GM12878 (cell line): ENCODE results near the gene PPP1R11. TPM values are rescaled to one million over a fixed set of nuclear protein-coding genes. Genes with fewer than 3 reads are reported as not detected.

ENCODE experiments used
- ATAC-seq: fragments of 200-7000 bp; cut with Tn5 transposase; 3 replicates; pipeline ENCODE4 v1.9.1; 2020; ENCODE audit warnings: mild to moderate bottlenecking, moderate library complexity
- BruUV-seq: library from RNA; stranded (reverse); fragments of 400-500 nt; replicated peaks from 2 replicates; lab custom pipeline; 2021; lab: Mats Ljungman, UMichigan
- CTCF ChIA-PET: fragments of 300-600 bp; sonication (Branson Sonifier 250); formaldehyde crosslinking; extraction: SDS; loops from one replicate; lab custom pipeline; 2021; ENCODE audit warnings: inconsistent platforms; lab: Yijun Ruan, JAX
- POLR2A ChIA-PET: fragments of 350-600 bp; formaldehyde crosslinking; extraction: SDS; loops from one replicate; lab custom pipeline; 2021; ENCODE audit warnings: inconsistent platforms; lab: Charles Lee
- RAD21 ChIA-PET: fragments of 300-600 bp; sonication (Branson Sonifier 250); formaldehyde crosslinking; loops from one replicate; lab custom pipeline; 2023; ENCODE audit warnings: antibody characterized with exemption; ENCODE audit not compliant: unreplicated experiment; lab: Charles Lee
- SMC1A ChIA-PET: fragments of 300-600 bp; sonication (Branson Sonifier 250); formaldehyde crosslinking; loops from one replicate; lab custom pipeline; 2023; ENCODE audit not compliant: unreplicated experiment, uncharacterized antibody; lab: Charles Lee
- DNase-seq: peaks from one replicate; pipeline ENCODE4 v3.0.0-alpha.2; 2011; ENCODE audit warnings: low read depth, low spot score
- FAIRE-seq: peaks from 3 replicates; lab custom pipeline; 2011; peaks lifted over from hg19 to GRCh38; lab: Jason Lieb, UNC
- H2AFZ ChIP-seq: 2 replicates; pipeline ENCODE4 v1.6.0; 2011; ENCODE audit warnings: low read depth, low read length, control low read depth; ENCODE audit not compliant: control insufficient read depth
- H3K27ac ChIP-seq: 2 replicates; pipeline ENCODE4 v1.5.1; 2011; ENCODE audit warnings: control low read depth; ENCODE audit not compliant: control insufficient read depth, insufficient read depth
- H3K27me3 ChIP-seq, 2 experiments: replicated peaks in 1 of 2; 2 replicates each; pipeline versions ENCODE4 v1.6.0 to v1.6.1; 2011; ENCODE audit warnings: low read length in 1 of 2; ENCODE audit not compliant: control insufficient read depth in 2 of 2, insufficient read depth in 2 of 2
- H3K36me3 ChIP-seq, 2 experiments: 2 replicates each; pipeline ENCODE4 v1.5.1; 2011; ENCODE audit warnings: low read length in 1 of 2; ENCODE audit not compliant: control insufficient read depth in 2 of 2, insufficient read depth in 2 of 2
- H3K4me1 ChIP-seq: 2 replicates; pipeline ENCODE4 v1.6.1; 2011; ENCODE audit warnings: mild to moderate bottlenecking, low read length, moderate library complexity, mixed read lengths; ENCODE audit not compliant: control insufficient read depth, insufficient read depth
- H3K4me2 ChIP-seq: 2 replicates; pipeline ENCODE4 v1.6.0; 2011; ENCODE audit warnings: control low read depth; ENCODE audit not compliant: control insufficient read depth, insufficient read depth
- H3K4me3 ChIP-seq: fragments of 200-600 bp; sonication (generic); 2 replicates; pipeline ENCODE4 v1.5.1; 2016
- H3K79me2 ChIP-seq: 2 replicates; pipeline ENCODE4 v1.6.0; 2011; ENCODE audit warnings: low read length; ENCODE audit not compliant: control insufficient read depth, insufficient read depth
- H3K9ac ChIP-seq: 2 replicates; pipeline ENCODE4 v1.8.0; 2011; ENCODE audit warnings: low read length, control low read depth, mixed read lengths; ENCODE audit not compliant: control insufficient read depth, insufficient read depth
- H3K9me3 ChIP-seq: replicated peaks from 3 replicates; pipeline ENCODE4 v1.5.1; 2011; ENCODE audit warnings: mild to moderate bottlenecking, low read length; ENCODE audit not compliant: control insufficient read depth, insufficient read depth
- H4K20me1 ChIP-seq: 2 replicates; pipeline ENCODE4 v1.6.0; 2011; ENCODE audit not compliant: control insufficient read depth, insufficient read depth
- BCL11A ChIP-seq: IDR thresholded peaks from 2 replicates; pipeline ENCODE4 v1.6.1; 2011; ENCODE audit warnings: low read depth, low read length
- BHLHE40 ChIP-seq, 2 experiments: fragments of 450-650 bp in 1 of 2; IDR thresholded peaks; 2 replicates each; pipeline ENCODE4 v1.6.1; 2011 to 2017; ENCODE audit warnings: low read depth in 2 of 2, borderline replicate concordance in 1 of 2, improper control_type of control experiment in 1 of 2, low read length in 1 of 2, mild to moderate bottlenecking in 1 of 2
- CBX5 ChIP-seq: sonication (generic); IDR thresholded peaks from 2 replicates; pipeline ENCODE4 v1.6.1; 2016; ENCODE audit warnings: low read depth, moderate library complexity, mild to moderate bottlenecking, inconsistent platforms
- HDAC6 ChIP-seq: fragments of 200-600 bp; sonication (generic); IDR thresholded peaks from one replicate; pipeline ENCODE4 v1.8.0; 2017; ENCODE audit warnings: antibody characterized with exemption; ENCODE audit not compliant: unreplicated experiment
- NFYA ChIP-seq: IDR thresholded peaks from 2 replicates; pipeline ENCODE4 v1.6.1; 2011; ENCODE audit warnings: low read depth, mild to moderate bottlenecking, low read length, improper control_type of control experiment, borderline replicate concordance
- POLR2AphosphoS2 ChIP-seq: IDR thresholded peaks from 2 replicates; pipeline ENCODE4 v1.6.1; 2011; ENCODE audit warnings: low read depth, mild to moderate bottlenecking, low read length, improper control_type of control experiment, moderate library complexity
- ZZZ3 ChIP-seq: IDR thresholded peaks from 2 replicates; pipeline ENCODE4 v1.6.1; 2011; ENCODE audit warnings: low read depth; ENCODE audit not compliant: control insufficient read depth, insufficient read length
- WGBS: methylation state at CpG from one replicate; pipeline ENCODE4 v1.1.6; 2016; ENCODE audit warnings: low lambda C conversion rate; ENCODE audit not compliant: insufficient replicate concordance, insufficient coverage; ENCODE audit errors: missing lambda C conversion rate; 5-methylcytosine and 5-hydroxymethylcytosine counted together
- in situ Hi-C: fragments of 300-500 bp; cut with MboI; formaldehyde crosslinking; loops from 9 replicates; pipeline ENCODE4 v1.14.3; 2018; ENCODE audit warnings: mixed read lengths
- intact Hi-C: fragments of 100-400 bp; cut with micrococcal nuclease; formaldehyde crosslinking; loops from one replicate; pipeline ENCODE4 v1.14.2; 2022; ENCODE audit not compliant: unreplicated experiment
- polyA plus RNA-seq, 11 experiments: library from polyadenylated mRNA; depleted of rRNA in 4 of 11; unstranded in 6 of 11; stranded (reverse) in 5 of 11; fragments of >200 nt; fragmentation: Nextera tagmentation in 4 of 11; fragmentation: Illumina TruSeq in 1 of 11; extraction: Ambion mirVana in 4 of 11; extraction: Trizol in 1 of 11; gene quantifications; 1 replicate in 1 of 11; 2 replicates in 10 of 11; pipeline versions ENCODE4 v1.2.1 to v1.2.3, GENCODE V29; 2011 to 2016; ENCODE audit warnings: inconsistent platforms in 2 of 11, missing spikeins in 2 of 11, low read depth in 1 of 11
- total RNA-seq, 4 experiments: library from RNA; depleted of rRNA in 3 of 4; stranded (reverse); fragments of >200 nt in 3 of 4; fragmentation: Illumina TruSeq in 1 of 4; extraction: Trizol in 1 of 4; gene quantifications; 2 replicates each; pipeline versions ENCODE4 v1.2.1 to v1.2.3, GENCODE V29; 2013 to 2021
- TF ChIP-seq, protein P1 (sequence below): IDR thresholded peaks from 2 replicates; pipeline ENCODE4 v1.6.1; 2012; ENCODE audit warnings: mild to moderate bottlenecking, low read depth, low read length
- TF ChIP-seq, protein P2 (sequence below): IDR thresholded peaks from 2 replicates; pipeline ENCODE4 v1.6.1; 2011; ENCODE audit warnings: borderline replicate concordance, low read depth, mild to moderate bottlenecking, moderate library complexity, low read length; ENCODE audit not compliant: insufficient read depth, poor library complexity, severe bottlenecking
- TF ChIP-seq, protein P3 (sequence below): fragments of 450-650 bp; conservative IDR thresholded peaks from 2 replicates; pipeline ENCODE4 v1.6.1; 2017; ENCODE audit warnings: mild to moderate bottlenecking, moderate library complexity

Gene PPP1R11
- total and polyA plus RNA-seq, 10 of the 15 experiments (the other 5 are each of a cell fraction or from before 2014, with no cell fraction given) = 12.6 to 56.1 (median 33.5) TPM

DNA sequence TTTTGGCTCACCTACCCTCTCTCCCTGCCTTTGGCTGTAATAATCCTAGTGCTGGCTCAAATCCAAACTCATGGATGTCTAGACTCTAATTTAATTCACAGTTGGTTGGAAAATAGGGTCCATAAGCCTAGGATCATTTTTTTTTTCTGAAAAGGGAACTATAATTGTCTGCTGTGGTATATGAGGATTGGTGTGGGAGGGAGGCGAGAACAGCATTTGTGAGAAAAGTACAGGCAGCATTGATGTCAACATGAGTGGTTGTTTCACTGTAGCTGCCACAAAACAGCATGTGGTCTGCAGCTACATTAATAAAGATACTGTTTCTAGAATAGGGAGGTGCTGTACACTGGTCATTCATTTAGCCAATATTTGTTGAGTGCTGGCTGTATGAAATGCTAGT, 24.5 kb upstream of the PPP1R11 start (continued):
- TF ChIP-seq, protein P1, sequence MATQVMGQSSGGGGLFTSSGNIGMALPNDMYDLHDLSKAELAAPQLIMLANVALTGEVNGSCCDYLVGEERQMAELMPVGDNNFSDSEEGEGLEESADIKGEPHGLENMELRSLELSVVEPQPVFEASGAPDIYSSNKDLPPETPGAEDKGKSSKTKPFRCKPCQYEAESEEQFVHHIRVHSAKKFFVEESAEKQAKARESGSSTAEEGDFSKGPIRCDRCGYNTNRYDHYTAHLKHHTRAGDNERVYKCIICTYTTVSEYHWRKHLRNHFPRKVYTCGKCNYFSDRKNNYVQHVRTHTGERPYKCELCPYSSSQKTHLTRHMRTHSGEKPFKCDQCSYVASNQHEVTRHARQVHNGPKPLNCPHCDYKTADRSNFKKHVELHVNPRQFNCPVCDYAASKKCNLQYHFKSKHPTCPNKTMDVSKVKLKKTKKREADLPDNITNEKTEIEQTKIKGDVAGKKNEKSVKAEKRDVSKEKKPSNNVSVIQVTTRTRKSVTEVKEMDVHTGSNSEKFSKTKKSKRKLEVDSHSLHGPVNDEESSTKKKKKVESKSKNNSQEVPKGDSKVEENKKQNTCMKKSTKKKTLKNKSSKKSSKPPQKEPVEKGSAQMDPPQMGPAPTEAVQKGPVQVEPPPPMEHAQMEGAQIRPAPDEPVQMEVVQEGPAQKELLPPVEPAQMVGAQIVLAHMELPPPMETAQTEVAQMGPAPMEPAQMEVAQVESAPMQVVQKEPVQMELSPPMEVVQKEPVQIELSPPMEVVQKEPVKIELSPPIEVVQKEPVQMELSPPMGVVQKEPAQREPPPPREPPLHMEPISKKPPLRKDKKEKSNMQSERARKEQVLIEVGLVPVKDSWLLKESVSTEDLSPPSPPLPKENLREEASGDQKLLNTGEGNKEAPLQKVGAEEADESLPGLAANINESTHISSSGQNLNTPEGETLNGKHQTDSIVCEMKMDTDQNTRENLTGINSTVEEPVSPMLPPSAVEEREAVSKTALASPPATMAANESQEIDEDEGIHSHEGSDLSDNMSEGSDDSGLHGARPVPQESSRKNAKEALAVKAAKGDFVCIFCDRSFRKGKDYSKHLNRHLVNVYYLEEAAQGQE = no peak
- TF ChIP-seq, protein P2, sequence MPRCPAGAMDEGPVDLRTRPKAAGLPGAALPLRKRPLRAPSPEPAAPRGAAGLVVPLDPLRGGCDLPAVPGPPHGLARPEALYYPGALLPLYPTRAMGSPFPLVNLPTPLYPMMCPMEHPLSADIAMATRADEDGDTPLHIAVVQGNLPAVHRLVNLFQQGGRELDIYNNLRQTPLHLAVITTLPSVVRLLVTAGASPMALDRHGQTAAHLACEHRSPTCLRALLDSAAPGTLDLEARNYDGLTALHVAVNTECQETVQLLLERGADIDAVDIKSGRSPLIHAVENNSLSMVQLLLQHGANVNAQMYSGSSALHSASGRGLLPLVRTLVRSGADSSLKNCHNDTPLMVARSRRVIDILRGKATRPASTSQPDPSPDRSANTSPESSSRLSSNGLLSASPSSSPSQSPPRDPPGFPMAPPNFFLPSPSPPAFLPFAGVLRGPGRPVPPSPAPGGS = no peak
- TF ChIP-seq NFYA (no peak), HDAC6 (no peak), BCL11A (0 out of 2 replicates have a peak, but pooled peaks have one; percentile 43), CBX5 (no peak)

DNA sequence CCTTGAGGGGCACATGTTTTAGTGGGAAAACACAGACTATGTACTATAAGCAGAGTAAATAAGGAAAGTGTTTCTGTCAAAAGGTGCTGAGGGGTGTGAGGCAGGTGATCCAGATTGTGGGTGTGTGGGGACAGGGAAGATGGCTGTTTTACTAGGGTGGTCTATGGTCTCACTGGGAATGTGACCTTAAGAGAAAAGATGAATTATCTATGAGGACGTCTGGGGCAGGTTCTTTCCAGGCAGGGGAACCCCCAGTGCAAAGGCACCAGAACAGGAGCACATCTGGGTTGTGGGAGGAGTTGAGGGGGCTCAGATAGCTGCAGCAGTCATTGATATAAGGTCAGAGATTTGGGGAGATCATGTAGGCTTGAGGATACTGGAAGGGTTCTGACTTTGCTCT, 24.1 kb upstream of the PPP1R11 start:
- H3K36me3 ChIP-seq = no peaks in the 10 kb centered on the region
- CTCF ChIA-PET = no interaction called here
- intact Hi-C loops (no loop called here), in situ Hi-C loops (no loop called here)
- H3K79me2 ChIP-seq = no peaks in the 10 kb centered on the region
- peak overlapping the region; percentile 62 for H3K27ac ChIP-seq
- SMC1A ChIA-PET = interaction anchor here (1.1 to 2.0 kb wide), 5 partner anchors 16 to 78 kb away, joined by 3 to 7 read pairs (median 4); partner anchors contain the start of gene POLR1H
- peak overlapping the region; percentile 56 for H2AFZ ChIP-seq
- FAIRE-seq (no peak), DNase-seq (no peak), ATAC-seq (peak; percentile 88)
- H3K4me1 ChIP-seq = peaks cover 15% of the 10 kb centered on the region
- H3K4me2 ChIP-seq = peak overlapping the region; percentile 81
- H3K9ac ChIP-seq = no peak overlapping the region; the same call in 1 of the 2 replicates
- BruUV-seq = no TSS peak
- no peaks in the 10 kb centered on the region for H3K9me3 ChIP-seq
- no peaks in the 10 kb centered on the region for H4K20me1 ChIP-seq
- RAD21 ChIA-PET = interaction anchor here (1.0 to 1.6 kb wide), 3 partner anchors 18 to 78 kb away, joined by 3 to 7 read pairs (median 3); no protein-coding TSS in a partner anchor
- POLR2A ChIA-PET = interaction anchor here (0.9 to 1.5 kb wide), 5 partner anchors 18 to 295 kb away, joined by 3 to 5 read pairs (median 3); partner anchors contain the start of gene POLR1H
- H3K27me3 ChIP-seq = no peaks in the 10 kb centered on the region
- H3K4me3 ChIP-seq = no peak overlapping the region
- 0% methylated on average over 1 of the region's 1 CpG for WGBS
- TF ChIP-seq POLR2AphosphoS2 (no peak), ZZZ3 (no peak), BHLHE40 (IDR thresholded peaks at IDR 0.05; ENCODE audit: borderline replicate concordance in 1 of 2, low read depth in 2 of 2, low read length in 1 of 2) (no peak)
- TF ChIP-seq, protein P3, sequence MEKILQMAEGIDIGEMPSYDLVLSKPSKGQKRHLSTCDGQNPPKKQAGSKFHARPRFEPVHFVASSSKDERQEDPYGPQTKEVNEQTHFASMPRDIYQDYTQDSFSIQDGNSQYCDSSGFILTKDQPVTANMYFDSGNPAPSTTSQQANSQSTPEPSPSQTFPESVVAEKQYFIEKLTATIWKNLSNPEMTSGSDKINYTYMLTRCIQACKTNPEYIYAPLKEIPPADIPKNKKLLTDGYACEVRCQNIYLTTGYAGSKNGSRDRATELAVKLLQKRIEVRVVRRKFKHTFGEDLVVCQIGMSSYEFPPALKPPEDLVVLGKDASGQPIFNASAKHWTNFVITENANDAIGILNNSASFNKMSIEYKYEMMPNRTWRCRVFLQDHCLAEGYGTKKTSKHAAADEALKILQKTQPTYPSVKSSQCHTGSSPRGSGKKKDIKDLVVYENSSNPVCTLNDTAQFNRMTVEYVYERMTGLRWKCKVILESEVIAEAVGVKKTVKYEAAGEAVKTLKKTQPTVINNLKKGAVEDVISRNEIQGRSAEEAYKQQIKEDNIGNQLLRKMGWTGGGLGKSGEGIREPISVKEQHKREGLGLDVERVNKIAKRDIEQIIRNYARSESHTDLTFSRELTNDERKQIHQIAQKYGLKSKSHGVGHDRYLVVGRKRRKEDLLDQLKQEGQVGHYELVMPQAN = no peak
